ENCODE measurements around the gene OTX2. TPM values are rescaled to one million over a fixed set of nuclear protein-coding genes. Genes with fewer than 3 reads are reported as not detected.

The OTX2 gene
- total RNA-seq: 0.77 and 0.84 TPM in 2 replicates
- long read RNA-seq, partial matches to known transcripts: 0 of 1 reads
- long read RNA-seq, other reads (novel, unspliced or antisense): 1 of 1 reads

GRCh38 chr14:56810147-56810719 lies at the start of gene OTX2:
Gene OTX2, minus strand, starts transcription at chr14:56810479. Its CDS starts 5,023 bp downstream, at chr14:56805456.
- H3K4me3 Mint-ChIP-seq: peak within 1 kb of the TSS; percentile 45
- no peak within 1 kb of the TSS for H3K27ac Mint-ChIP-seq (ENCODE audit: unreplicated experiment)
- no peak for DNase-seq (ENCODE audit: low read depth, low spot score)
- no peak for TF ChIP-seq CTCF (conservative IDR thresholded peaks at IDR 0.05)
- H3K4me1 Mint-ChIP-seq: peaks cover 12% of the 10 kb centered on the region
- H3K27me3 Mint-ChIP-seq (ENCODE audit: low read depth): peaks cover 100% of the 10 kb centered on the region
- H3K9me3 Mint-ChIP-seq: no peaks in the 10 kb centered on the region
- H3K36me3 Mint-ChIP-seq (ENCODE audit: low read depth): peaks cover 3% of the 10 kb centered on the region

GRCh38 chr14:56858422-56858821 lies 48.1 kb upstream of the OTX2 start:
- peaks cover 18% of the 10 kb centered on the region for H3K4me1 Mint-ChIP-seq
- DNase-seq (ENCODE audit: low read depth, low spot score): no peak
- no peaks in the 10 kb centered on the region for H3K9me3 Mint-ChIP-seq
- no peaks in the 10 kb centered on the region for H3K36me3 Mint-ChIP-seq (ENCODE audit: low read depth)
- H3K27ac Mint-ChIP-seq (ENCODE audit: unreplicated experiment): no peak overlapping the region
- no peak overlapping the region for H3K4me3 Mint-ChIP-seq
- TF ChIP-seq CTCF (conservative IDR thresholded peaks at IDR 0.05): no peak
- H3K27me3 Mint-ChIP-seq (ENCODE audit: low read depth): peaks cover 80% of the 10 kb centered on the region

GRCh38 chr14:56857216-56857615 lies 46.9 kb upstream of the OTX2 start:
- no peak for DNase-seq (ENCODE audit: low read depth, low spot score)
- no peaks in the 10 kb centered on the region for H3K9me3 Mint-ChIP-seq
- peaks cover 18% of the 10 kb centered on the region for H3K4me1 Mint-ChIP-seq
- H3K27ac Mint-ChIP-seq (ENCODE audit: unreplicated experiment): no peak overlapping the region
- TF ChIP-seq CTCF (conservative IDR thresholded peaks at IDR 0.05): no peak
- H3K27me3 Mint-ChIP-seq (ENCODE audit: low read depth): peaks cover 78% of the 10 kb centered on the region
- no peaks in the 10 kb centered on the region for H3K36me3 Mint-ChIP-seq (ENCODE audit: low read depth)
- no peak overlapping the region for H3K4me3 Mint-ChIP-seq

GRCh38 chr14:56855891-56856461 lies 45.7 kb upstream of the OTX2 start:
- Mint-ChIP-seq H3K4me3 (peak overlapping the region; percentile 60), H3K27me3 (ENCODE audit: low read depth) (peaks cover 79% of the 10 kb centered on the region), H3K36me3 (ENCODE audit: low read depth) (no peaks in the 10 kb centered on the region), H3K9me3 (no peaks in the 10 kb centered on the region), H3K4me1 (peaks cover 18% of the 10 kb centered on the region), H3K27ac (ENCODE audit: unreplicated experiment) (peak overlapping the region; percentile 1)
- peak; percentile 47 for DNase-seq (ENCODE audit: low read depth, low spot score)
- TF ChIP-seq CTCF (conservative IDR thresholded peaks at IDR 0.05): no peak

GRCh38 chr14:56854325-56854724 lies 44.0 kb upstream of the OTX2 start:
- H3K4me1 Mint-ChIP-seq: peaks cover 18% of the 10 kb centered on the region
- no peaks in the 10 kb centered on the region for H3K36me3 Mint-ChIP-seq (ENCODE audit: low read depth)
- H3K27ac Mint-ChIP-seq (ENCODE audit: unreplicated experiment): no peak overlapping the region
- no peaks in the 10 kb centered on the region for H3K9me3 Mint-ChIP-seq
- TF ChIP-seq CTCF (conservative IDR thresholded peaks at IDR 0.05): no peak
- no peak for DNase-seq (ENCODE audit: low read depth, low spot score)
- no peak overlapping the region for H3K4me3 Mint-ChIP-seq
- peaks cover 74% of the 10 kb centered on the region for H3K27me3 Mint-ChIP-seq (ENCODE audit: low read depth)

Data from neural crest cell (in vitro differentiated cells).